ENCODE data around the gene CDC42BPB.

CDC42BPB gene

GRCh38 chr14:103057372-103058163 is at the start of gene CDC42BPB:
Gene CDC42BPB (minus strand): TSS chr14:103057549. CDS start chr14:103057173, 376 bp downstream.
- DNase-seq = peak; percentile 36 to 57

GRCh38 chr14:103105580-103106150 is 48.3 kb upstream of the CDC42BPB start:
- DNase-seq = no peak

- DNase-seq = peak; percentile 67 to 75
These were observed 47.5 kb upstream of the CDC42BPB start for GRCh38 chr14:103104654-103105452.

- no peak for DNase-seq
These were observed 47.0 kb upstream of the CDC42BPB start for GRCh38 chr14:103104389-103104653.

GRCh38 chr14:103103461-103104388 is 46.4 kb upstream of the CDC42BPB start:
- no peak for DNase-seq

GRCh38 chr14:103102689-103103260 is 45.4 kb upstream of the CDC42BPB start:
- no peak for DNase-seq

GRCh38 chr14:103101963-103102688 is 44.8 kb upstream of the CDC42BPB start:
- DNase-seq = no peak

- DNase-seq = no peak
These were observed 44.1 kb upstream of the CDC42BPB start for GRCh38 chr14:103101257-103101962.

- no peak for DNase-seq
These were observed 43.2 kb upstream of the CDC42BPB start for GRCh38 chr14:103100281-103101121.

GRCh38 chr14:103099733-103100280 is 42.5 kb upstream of the CDC42BPB start:
- no peak for DNase-seq

GRCh38 chr14:103099081-103099732 is 41.9 kb upstream of the CDC42BPB start:
- no peak for DNase-seq

- no peak for DNase-seq
These were observed 40.9 kb upstream of the CDC42BPB start for GRCh38 chr14:103097994-103098957.

GRCh38 chr14:103097244-103097993 is 40.1 kb upstream of the CDC42BPB start:
- no peak for DNase-seq

GRCh38 chr14:103096387-103096786 is 39.0 kb upstream of the CDC42BPB start:
- no peak for DNase-seq

GRCh38 chr14:103095210-103095778 is 37.9 kb upstream of the CDC42BPB start:
- no peak for DNase-seq

GRCh38 chr14:103094406-103095209 is 37.3 kb upstream of the CDC42BPB start, which contains the start of gene EXOC3L4:
Gene EXOC3L4 (plus strand): TSS chr14:103094725. CDS start chr14:103100220, 5,495 bp downstream.
- DNase-seq = no peak

All from activated CD4-positive, alpha-beta T cell treated with anti-CD3 and anti-CD28 coated beads for 4 hours (primary cell).